HG02763 (cell line): Measurements from ENCODE around the gene TOGARAM2.

Experiments
- ATAC-seq: cut with Tn5 transposase; IDR thresholded peaks from one replicate; pipeline ENCODE4 v1.9.1; 2021; ENCODE audit warnings: mild to moderate bottlenecking, moderate library complexity; ENCODE audit not compliant: unreplicated experiment

TOGARAM2 gene

DNA sequence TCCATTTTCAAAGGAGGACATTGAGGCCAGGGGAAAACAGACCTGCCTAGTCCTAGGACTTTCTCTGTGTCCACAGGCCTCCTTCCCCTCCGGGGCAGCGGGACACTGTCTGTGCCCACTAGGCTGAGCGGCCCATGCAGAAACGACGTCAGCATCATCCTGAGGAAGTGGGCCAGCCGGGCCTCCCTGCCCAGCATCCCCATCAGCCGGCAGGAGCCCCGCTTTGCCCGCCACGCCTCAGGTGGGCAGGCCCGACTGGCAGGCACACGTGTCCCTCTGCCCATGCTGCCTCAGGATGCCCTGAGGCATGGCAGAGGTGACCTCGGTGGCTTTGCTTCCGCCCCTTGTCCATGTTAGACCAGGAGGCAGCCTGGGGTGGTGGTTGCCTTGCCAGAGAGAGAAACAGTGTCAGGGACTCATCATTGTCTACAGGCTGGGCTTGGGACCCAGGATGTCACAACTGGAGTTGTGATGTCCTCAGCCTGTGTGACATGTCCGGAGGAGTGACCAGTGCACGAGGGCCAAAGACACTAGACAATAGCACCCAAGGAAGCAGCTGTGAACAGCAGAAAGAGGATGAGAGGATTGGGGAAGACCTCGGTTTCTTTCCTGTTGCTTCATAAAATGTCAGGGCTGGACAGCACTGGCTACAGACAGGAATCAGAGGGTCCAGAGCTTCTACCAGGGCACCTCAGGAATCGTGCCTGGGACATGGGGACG is 36.8 kb downstream of the TOGARAM2 start:
- ATAC-seq, result no peak

DNA sequence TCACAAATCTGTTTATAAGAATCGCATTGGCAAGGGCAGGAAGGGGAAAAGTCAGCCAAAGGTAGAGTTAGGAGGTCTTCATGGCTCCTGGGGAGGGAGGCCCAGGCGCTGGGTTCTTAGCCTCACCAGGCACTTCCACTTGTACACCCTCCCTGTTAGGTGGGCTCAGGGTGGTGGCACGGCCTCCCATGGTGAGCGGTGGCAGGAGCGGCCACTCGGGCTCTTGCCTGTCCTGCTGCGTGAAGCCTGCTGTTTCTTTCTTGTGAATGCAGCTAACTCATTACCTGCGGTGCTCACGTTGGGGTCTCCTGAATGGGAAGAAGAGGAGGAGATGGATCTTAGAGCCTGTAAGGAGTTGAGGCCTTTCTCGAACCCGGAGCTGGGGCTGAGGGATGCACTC is 40.8 kb downstream of the TOGARAM2 start:
- no peak for ATAC-seq

DNA sequence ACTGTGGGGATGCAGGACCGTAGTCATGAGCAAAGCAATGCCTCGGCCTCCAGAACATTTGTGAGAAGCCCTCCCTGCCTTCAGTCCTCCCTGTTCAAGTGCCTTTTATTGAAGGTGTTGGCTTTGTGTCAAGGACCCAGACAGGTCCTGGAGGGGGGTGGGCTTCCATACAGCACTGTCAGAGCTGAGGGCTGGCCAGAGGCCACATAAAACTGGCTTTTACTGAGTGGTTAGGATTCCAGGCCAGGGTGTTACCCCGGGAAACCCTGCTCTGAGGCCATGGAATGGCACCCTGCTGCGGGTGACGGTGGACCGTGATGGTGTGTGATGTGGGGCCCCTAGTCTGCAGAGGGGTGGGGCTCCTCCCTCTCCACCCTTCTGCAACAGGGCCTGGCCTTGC is 41.6 kb downstream of the TOGARAM2 start:
- no peak for ATAC-seq

DNA sequence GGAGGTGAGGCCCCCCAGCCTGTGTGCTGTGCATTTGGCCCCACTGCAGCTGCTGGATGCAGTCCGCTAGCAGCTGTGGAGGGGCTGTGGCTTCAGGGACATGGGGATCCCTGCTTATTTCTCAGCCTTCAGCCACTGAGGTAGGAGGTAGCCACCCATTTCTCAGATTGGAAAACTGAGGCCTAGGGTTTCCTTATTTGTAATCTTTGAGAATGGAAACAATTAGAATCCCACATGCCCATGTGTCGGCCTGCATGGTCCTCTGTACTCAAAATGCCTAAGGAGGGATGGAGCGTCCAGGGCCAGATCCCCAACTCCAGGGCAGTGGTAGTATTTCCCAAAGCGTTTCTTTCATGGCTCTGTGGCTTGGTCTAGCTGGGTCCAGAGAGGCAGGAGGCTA is 42.1 kb downstream of the TOGARAM2 start:
- no peak for ATAC-seq

DNA sequence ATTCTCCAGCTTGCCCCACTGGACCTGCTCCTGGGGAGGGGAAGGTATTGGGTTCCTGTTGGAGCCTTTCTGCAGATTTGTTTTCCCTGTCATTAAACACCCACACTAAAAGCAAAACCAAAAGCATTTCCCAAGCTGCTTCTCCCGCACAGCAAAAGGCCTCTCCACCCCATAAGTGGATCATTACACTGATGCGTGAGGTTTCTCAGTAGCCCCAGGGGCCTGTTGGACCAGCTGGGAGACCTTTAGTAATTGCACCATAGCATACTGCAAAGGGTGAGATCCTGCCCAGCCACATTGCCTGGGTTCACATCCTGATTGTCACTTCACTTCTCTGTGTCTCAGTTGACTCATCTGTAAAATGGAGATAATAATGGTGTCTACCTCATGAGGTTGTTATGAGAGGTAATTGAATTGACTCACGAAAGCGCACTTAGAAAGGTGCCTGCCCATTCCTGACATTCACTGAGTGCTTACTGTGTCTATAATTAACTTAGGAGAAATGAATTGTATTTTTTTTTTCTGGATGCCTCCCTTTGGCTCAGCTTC is 43.9 kb downstream of the TOGARAM2 start:
- no peak for ATAC-seq

DNA sequence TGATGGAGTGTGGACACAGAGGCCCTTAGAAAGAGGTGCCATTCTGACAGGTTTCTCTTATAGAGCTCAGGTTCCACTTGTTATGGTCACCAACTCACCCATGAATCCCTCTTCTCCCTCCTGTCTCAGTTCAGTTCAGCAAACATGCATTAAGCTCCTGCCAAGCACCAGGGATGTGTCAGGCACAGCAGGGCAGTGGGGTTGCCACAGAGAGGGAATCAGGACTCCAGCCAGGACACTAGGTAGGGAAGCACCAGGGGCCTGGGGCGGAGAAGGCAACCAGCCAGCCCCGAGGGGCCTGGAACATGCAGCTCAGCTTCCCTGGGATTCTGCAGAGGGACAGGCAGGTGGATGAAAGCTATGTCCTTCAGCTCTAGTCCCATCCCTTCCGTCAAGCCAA is 44.6 kb downstream of the TOGARAM2 start:
- ATAC-seq, result no peak

DNA sequence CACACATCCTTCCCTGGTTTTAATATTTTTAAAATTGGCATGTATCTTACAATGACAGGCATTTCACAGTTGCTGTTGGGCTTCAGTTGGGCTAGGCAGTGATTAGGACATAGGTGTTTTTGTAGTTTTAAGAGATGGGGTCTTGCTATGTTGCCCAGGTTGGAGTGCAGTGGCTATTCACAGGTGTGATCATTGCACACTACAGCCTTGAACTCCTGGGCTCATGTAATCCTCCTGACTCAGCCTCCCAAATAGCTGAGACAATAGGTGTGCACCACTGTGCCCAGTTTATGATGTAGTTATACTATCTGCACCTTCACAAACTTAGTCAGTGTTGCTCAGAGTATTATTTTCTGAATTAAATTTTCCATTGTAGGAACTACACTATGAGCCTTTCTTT is 49.9 kb downstream of the TOGARAM2 start:
- ATAC-seq, result no peak

DNA sequence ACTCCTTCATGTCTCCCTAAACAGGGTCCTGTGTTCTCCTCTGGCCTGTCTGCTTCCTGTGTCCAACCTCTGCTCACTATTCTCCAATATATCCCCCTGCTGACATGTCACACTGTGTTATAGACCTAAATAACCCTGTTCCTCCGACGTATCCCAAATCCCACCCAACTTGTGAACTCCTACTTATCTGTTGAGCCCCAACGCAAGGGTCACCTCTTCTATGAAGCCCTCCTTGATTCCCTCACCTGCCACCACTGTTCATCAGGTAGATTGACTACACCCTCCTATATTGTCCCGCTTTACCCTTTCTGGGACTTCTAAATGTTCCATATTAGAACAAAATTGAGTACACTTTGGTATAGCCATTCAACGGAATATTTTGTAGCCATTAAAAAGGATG is 51.1 kb downstream of the TOGARAM2 start:
- ATAC-seq, result no peak

DNA sequence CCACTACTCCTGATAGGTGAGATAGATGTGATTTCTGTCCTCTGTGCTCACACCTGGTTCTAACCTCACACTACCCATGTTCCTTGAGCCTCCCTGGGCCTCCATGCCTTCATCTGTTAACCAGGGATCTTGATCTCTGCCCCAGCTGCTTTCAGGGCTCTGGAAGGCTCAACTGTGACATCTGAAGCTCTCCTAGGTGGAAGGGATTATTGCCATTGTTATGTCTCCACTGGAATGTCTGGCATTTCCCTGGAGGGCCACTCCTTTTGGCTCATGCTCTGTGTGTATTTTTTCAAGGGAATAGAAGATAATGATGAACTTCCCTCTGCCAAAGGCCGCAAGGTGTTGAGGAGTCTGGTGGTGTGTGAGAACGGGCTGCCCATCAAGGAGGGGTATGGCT is 52.1 kb downstream of the TOGARAM2 start:
- no peak for ATAC-seq

DNA sequence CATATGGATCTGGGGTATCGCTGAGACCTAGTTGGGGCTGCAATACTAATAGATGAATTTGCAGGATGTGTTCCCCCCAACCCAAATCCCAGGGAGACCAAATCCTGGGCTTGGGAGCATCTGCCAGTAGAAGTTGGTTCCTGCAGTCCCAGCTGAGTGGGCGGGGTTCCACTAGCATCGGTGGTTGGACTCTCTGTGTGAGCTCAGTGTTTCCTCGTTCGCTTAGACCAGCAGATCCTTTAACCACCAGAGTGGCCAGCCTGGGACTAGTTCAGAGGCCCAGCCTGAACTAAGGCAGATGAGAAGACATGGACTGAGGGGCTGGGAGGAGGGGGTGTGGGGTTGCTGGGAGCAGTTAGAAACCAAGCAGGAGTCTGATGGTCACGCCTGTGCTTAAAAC is 52.6 kb downstream of the TOGARAM2 start:
- ATAC-seq, result no peak

DNA sequence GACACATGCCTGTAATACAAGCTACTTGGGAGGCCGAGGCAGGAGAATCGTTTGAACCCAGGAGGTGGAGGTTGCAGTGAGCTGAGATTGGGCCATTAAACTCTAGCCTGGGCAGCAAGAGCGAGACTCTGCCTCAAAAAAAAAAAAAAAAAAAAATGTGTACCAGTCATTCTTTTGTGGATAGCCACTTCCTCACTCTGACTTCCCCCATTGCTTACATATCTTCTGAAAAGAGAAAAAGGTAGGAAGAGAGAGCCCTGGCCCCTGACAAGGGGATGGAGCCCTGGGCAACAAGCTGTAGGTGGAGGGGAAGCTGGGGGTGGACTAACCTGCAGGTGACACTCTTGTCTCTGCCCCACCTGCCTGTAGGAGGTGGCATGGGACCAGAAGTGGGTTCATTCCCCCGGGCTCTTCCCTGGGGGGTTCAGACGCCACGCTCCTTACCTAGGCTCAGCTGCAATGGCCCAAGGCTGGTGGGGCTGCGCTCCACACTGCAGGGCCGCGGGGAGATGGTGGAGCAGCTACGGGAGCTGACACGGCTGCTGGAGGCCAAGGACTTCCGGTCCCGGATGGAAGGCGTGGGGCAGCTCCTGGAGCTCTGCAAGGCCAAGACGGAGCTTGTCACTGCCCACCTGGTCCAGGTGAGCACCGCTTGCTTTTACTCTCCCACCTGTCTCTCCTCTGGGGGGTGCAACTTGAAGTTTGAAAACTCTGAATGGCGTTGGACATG is 54.1 kb downstream of the TOGARAM2 start:
- ATAC-seq, result no peak

DNA sequence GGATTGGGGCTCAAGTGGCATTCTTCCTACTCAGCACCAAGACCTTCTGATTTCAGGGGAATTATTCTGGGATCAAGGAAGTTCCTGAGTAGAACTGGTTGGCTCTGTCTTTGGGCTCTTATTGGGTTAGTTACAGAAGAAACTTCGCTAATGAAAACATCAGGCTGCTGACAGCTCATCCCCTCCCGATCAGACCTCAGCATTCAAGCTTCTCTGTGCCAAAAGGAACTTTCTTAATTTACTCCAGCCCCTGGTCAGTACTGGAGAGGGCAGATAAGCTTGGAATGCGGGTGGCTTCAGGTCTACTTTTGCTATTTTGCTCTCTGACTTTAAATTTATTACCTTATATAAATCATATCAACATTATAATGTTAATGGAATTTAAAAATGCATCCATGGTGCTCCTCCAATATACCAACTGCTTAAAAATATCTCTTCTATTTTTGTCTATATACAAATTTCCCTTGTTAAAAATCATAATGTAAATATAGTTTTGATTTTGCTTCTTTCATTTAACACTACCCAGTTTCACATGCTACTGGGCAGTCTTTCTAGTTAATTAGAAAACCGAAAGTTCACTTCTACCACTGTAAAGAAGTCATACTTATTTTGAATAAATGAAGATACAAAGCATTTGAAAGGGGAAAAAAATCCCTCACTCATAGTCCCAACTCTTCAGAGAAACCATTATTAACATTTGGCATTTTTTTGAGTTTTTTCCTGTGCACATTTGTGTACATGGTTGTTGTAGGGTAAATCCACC is 58.8 kb downstream of the TOGARAM2 start:
- ATAC-seq, result no peak

DNA sequence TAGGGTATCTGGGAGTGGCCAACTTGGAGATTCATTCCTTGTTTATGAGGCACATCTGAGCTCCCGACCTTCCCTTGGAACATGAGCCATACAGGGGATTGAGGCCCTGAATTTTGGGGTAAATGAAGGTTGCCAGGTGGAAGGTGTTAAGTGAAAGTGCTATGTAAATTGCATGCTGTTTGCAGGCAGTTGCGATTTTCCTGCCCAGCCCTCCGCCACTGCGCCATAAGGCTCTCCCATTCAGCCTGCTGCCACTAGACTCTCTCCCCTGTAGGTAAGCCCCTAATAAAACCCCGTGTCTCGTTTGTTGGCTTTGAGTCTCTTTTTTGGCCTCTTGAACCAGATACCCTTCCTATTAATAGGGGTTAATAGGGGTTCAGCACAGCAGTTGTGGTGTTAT is 59.5 kb downstream of the TOGARAM2 start:
- no peak for ATAC-seq

DNA sequence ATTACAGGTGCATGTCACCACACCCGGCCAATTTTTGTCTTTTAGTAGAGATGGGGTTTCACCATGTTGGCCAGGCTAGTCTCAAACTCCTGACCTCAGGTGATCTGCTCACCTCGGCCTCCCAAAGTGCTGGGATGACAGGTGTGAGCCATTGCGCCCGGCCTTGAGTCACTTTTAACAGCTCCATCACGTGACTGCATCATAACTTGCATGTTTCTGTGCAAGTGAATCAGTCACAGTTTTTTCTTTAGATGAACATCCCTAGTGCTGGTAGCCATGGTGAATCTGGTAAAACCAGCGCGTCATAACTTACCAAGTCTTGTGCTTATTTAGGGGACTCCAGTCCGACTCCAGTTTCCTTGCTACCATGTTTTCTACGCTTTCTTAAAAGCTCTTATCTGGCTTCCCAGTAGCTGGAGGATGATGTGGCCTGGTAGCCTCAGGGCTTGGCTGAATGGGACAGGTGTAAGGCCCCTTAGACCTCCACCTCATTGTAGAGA is 60.1 kb downstream of the TOGARAM2 start:
- ATAC-seq, result no peak

DNA sequence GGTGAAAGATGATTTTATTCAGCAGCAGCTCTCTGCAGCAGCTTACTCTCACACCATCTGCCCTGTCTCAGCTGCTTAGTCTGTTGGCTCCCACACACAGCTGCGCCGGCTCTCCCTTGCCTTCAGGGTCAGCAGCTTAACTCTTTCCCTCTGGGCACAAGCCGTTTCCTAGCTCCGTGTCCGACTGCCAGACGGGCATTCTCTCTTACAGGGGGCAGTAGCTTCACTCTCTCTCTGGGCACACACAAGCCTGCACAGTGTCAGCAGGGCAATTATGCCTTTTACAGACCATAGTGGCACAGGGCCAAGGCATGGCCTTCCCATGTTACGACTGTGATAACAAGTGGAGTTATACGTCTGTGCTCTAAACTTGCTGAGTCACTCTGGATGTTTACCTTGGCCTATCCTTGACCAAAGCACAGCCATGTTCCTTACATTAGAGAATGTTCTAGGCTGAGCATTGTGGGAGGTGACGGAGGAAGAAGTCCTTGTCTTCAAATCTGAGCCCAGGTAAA is 61.5 kb downstream of the TOGARAM2 start:
- no peak for ATAC-seq

DNA sequence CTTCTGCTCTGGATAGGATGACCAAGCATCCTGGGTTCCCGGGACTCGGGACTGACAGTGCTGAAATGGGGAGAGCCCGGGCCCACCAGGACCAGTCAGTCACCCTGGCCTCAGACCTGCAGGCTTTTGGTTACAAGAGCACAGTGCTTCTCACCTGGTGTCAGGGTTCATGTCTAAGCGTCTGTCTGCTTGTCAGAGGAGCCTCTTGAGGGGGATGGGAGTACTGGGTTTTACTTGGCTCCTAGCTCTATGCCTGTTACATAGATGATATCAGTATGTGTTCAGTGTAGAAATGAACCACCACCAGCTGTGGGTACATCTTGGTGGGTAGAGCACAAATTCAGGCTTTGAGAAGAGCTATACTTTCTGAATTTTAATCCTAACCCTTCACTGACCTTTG is 63.4 kb downstream of the TOGARAM2 start:
- no peak for ATAC-seq

DNA sequence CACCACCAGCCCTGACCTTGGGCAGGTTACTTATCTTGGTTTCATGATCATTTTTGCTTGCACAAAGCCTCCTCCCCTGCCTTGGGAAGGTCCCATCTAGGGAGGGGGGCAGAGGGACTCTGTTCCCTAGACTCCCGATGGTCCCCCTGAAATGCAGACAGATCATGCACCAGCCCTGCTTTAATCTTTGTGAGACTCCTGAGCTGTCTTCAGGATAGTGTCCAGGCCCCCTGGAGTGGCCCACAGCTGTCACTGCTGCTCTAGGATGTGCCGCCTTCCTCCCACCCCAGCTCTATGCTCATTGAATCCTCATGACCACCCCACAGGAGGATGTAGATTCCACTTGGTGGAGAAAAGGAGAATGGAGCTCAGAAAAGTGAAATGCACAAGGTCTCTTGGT is 65.2 kb downstream of the TOGARAM2 start:
- ATAC-seq, result no peak

DNA sequence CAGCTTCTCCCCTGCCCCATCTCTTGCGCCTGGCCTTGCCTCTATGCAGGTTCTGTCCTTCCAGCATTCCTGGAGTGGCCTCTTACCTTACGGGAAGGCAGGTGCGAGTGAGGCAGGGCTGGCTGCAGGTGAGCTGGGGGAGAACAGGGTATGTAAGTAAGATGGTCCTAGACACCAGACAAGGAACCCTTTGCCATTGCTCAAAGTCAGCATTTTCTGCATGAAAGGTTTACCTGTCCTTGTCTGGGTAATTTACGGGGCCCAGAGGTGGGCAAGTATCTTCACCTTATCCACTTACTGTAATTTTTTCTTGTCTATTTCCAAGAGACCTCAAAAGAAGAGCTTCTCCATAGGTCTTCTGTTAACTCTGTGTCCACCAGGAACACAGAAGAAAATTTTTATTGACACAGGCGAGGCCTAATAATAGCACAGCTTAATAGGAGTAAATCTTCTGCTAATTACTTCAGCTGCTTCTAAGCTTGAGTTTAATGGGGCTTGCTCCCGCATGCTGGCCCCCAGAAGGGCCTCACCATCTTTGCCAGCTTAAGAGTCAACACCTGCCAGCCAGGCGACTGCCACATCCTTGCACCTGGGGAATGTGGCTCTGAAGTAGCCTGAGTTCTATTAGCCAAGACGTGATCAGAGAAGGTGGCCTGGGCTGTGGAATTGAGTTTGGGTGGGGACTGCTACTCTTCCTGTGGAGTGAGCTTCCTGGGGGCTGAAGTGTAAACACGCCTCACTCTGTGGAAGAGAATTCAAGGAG is 66.2 kb downstream of the TOGARAM2 start:
- no peak for ATAC-seq

DNA sequence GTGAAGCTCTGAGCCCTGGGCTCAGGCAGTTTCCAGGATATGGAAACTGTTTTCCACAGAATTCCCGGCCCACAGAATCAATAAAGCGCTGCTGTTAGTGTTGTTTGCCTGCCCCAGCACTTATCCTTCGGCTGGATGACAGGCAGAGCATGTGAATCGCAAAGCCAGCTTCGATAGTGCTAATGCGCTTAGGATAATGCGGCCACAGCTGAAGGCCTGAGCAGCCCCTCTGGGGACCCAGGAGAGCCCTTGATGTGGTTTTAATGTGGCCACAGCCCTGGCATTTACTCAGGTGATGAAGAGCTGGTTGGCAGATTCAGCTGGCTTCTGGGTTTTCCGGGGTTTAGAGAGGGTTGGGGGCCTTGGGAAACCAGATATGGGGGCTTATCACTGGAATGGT is 69.5 kb downstream of the TOGARAM2 start:
- ATAC-seq, result no peak

DNA sequence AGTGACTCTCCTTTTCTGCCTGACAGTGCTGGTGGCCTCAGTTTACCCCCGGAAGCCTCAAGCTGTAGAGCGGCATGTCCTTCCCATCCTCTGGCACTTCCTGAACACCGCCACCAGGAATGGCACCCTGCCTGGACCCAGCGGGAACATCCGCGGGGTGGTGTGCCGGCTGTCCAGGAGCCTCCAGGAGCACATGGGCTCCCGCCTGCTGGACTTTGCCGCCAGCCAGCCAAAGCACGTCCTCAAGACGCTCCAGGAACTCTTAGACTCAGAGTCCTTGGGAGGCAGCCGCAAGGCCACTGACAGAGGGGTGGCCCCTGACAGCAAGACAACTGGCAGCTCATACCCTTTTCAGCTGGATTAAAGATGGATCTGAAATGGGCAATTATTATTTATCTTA is 70.6 kb downstream of the TOGARAM2 start:
- no peak for ATAC-seq

DNA sequence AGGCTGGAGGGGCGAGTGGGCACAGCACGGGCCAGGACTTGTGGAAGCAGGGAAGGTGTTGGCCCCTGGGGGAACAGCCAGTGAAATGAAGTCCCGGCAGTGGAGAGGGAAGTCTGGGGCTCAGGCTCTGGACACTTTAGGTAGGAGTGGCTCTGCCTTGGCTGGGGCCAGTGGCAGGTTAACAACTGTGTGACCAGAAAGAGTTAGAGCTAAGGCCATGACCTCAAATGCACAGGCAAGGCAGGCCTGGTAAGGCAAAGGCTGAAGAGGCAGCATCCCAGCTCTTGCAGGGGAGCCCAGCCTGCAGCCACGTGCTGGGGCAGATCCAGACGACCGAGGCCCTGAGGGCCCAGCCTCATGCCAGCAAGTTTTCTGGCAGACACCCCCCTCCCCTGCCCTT is 71.7 kb downstream of the TOGARAM2 start:
- ATAC-seq, result no peak
